SK-N-SH (cell line): ENCODE measurements around the gene TMEM229A. TPM values are rescaled to one million over a fixed set of nuclear protein-coding genes. Genes with fewer than 3 reads are reported as not detected.

Experiments
- CTCF ChIA-PET: fragments of 300-600, 350-600 bp; formaldehyde crosslinking; extraction: SDS; loops from one replicate; lab custom pipeline; 2021; lab: Yijun Ruan, JAX
- POLR2A ChIA-PET: fragments of 350-600 bp; sonication (Branson Sonifier 250); formaldehyde crosslinking; extraction: SDS; loops from one replicate; lab custom pipeline; 2020; ENCODE audit warnings: antibody characterized with exemption, inconsistent platforms; lab: Yijun Ruan, JAX
- DNase-seq: peaks from one replicate; pipeline ENCODE4 v3.0.0; 2012
- H2AFZ ChIP-seq: fragments of 200-600 bp; sonication (generic); 2 replicates; pipeline ENCODE4 v1.8.1; 2016; ENCODE audit warnings: antibody characterized with exemption, mild to moderate bottlenecking, low read depth
- H3F3A ChIP-seq: fragments of 200-600 bp; sonication (generic); replicated peaks from 2 replicates; pipeline ENCODE3; 2016; ENCODE audit warnings: antibody characterized with exemption, mild to moderate bottlenecking; ENCODE audit not compliant: insufficient read depth
- H3K27ac ChIP-seq, 2 experiments: fragments of 200-500 bp in 1 of 2; fragments of 200-600 bp in 1 of 2; sonication (Bioruptor generic) in 1 of 2; sonication (generic), shearing (Covaris generic) in 1 of 2; 2 replicates each; pipeline versions ENCODE4 v1.5.1 to v1.6.1; 2014 to 2016; ENCODE audit warnings: low read depth in 2 of 2, inconsistent platforms in 1 of 2, low read length in 1 of 2, mild to moderate bottlenecking in 1 of 2, mixed read lengths in 1 of 2
- H3K27me3 ChIP-seq: fragments of 200-600 bp; sonication (generic), shearing (Covaris generic); 2 replicates; pipeline ENCODE4 v1.6.1; 2016; ENCODE audit warnings: mixed run types; ENCODE audit not compliant: insufficient read depth
- H3K36me3 ChIP-seq, 2 experiments: fragments of 200-500 bp in 1 of 2; fragments of 200-600 bp in 1 of 2; sonication (Bioruptor generic) in 1 of 2; sonication (generic) in 1 of 2; replicated peaks in 1 of 2; 2 replicates each; pipeline versions ENCODE3 to v1.5.1; 2014 to 2016; ENCODE audit warnings: low read length in 1 of 2, mild to moderate bottlenecking in 1 of 2; ENCODE audit not compliant: insufficient read depth in 2 of 2, control insufficient read depth in 1 of 2
- H3K4me1 ChIP-seq, 2 experiments: fragments of 200-500 bp in 1 of 2; fragments of 200-600 bp in 1 of 2; sonication (Bioruptor generic) in 1 of 2; sonication (generic), shearing (Covaris generic) in 1 of 2; 2 replicates each; pipeline versions ENCODE4 v1.5.1 to v1.6.1; 2014 to 2016; ENCODE audit warnings: low read depth in 1 of 2, low read length in 1 of 2, mixed run types in 1 of 2; ENCODE audit not compliant: insufficient read depth in 2 of 2, control insufficient read depth in 1 of 2
- H3K4me2 ChIP-seq: fragments of 200-600 bp; sonication (generic), shearing (Covaris generic); 2 replicates; pipeline ENCODE4 v1.6.1; 2017; ENCODE audit warnings: mixed run types
- H3K4me3 ChIP-seq, 2 experiments: fragments of 200-500 bp in 1 of 2; fragments of 200-600 bp in 1 of 2; sonication (Bioruptor generic) in 1 of 2; sonication (generic), shearing (Covaris generic) in 1 of 2; 2 replicates each; pipeline versions ENCODE4 v1.5.1 to v1.8.1; 2014 to 2016; ENCODE audit warnings: low read depth in 2 of 2, inconsistent platforms in 1 of 2, low read length in 1 of 2, mild to moderate bottlenecking in 1 of 2, mixed read lengths in 1 of 2, moderate library complexity in 1 of 2
- H3K79me2 ChIP-seq: fragments of 200-600 bp; sonication (generic); 2 replicates; pipeline ENCODE4 v1.8.1; 2017; ENCODE audit warnings: mild to moderate bottlenecking; ENCODE audit not compliant: insufficient read depth
- H3K9ac ChIP-seq: fragments of 200-600 bp; sonication (generic); 2 replicates; pipeline ENCODE4 v1.6.1; 2017; ENCODE audit warnings: mixed run types
- H3K9me2 ChIP-seq: fragments of 200-600 bp; sonication (generic); 2 replicates; pipeline ENCODE4 v1.6.1; 2017; ENCODE audit warnings: mixed run types
- H3K9me3 ChIP-seq: fragments of 200-600 bp; sonication (generic); 2 replicates; pipeline ENCODE4 v1.6.1; 2017; ENCODE audit warnings: mixed run types, mild to moderate bottlenecking, moderate library complexity
- H4K20me1 ChIP-seq: fragments of 200-600 bp; sonication (generic); 2 replicates; pipeline ENCODE4 v1.6.1; 2017; ENCODE audit warnings: mild to moderate bottlenecking, mixed run types; ENCODE audit not compliant: insufficient read depth
- FOSL2 ChIP-seq: IDR thresholded peaks from 2 replicates; pipeline ENCODE4 v1.4.0; 2012; ENCODE audit warnings: low read depth, mild to moderate bottlenecking, moderate library complexity, borderline replicate concordance
- FOXJ3 ChIP-seq: sonication (generic); formaldehyde crosslinking; IDR thresholded peaks from 2 replicates; pipeline ENCODE4 v1.5.1; 2020; ENCODE audit warnings: mild to moderate bottlenecking, missing genetic modification reagents
- FOXM1 ChIP-seq: IDR thresholded peaks from 2 replicates; pipeline ENCODE4 v1.4.0; 2012; ENCODE audit warnings: low read depth, mild to moderate bottlenecking
- GABPA ChIP-seq: IDR thresholded peaks from 2 replicates; pipeline ENCODE4 v1.4.0; 2012; ENCODE audit warnings: low read depth, mild to moderate bottlenecking
- IRF3 ChIP-seq: fragments of 150-350 bp; IDR thresholded peaks from 2 replicates; pipeline ENCODE4 v1.6.1; 2016; ENCODE audit warnings: mild to moderate bottlenecking, low read depth, low read length
- JUND ChIP-seq: IDR thresholded peaks from 2 replicates; pipeline ENCODE4 v1.4.0; 2012
- MXI1 ChIP-seq: IDR thresholded peaks from 2 replicates; pipeline ENCODE4 v1.6.1; 2012; ENCODE audit warnings: mild to moderate bottlenecking, low read depth, low read length, improper control_type of control experiment
- RCOR1 ChIP-seq: fragments of 150-350 bp; IDR thresholded peaks from 2 replicates; pipeline ENCODE4 v1.6.1; 2017; ENCODE audit warnings: antibody characterized with exemption, low read length
- REST ChIP-seq: IDR thresholded peaks from 2 replicates; pipeline ENCODE4 v1.6.1; 2012; ENCODE audit warnings: mild to moderate bottlenecking, low read depth, low read length, moderate library complexity
- RFX5 ChIP-seq: IDR thresholded peaks from 2 replicates; pipeline ENCODE4 v1.6.1; 2012; ENCODE audit warnings: mild to moderate bottlenecking, improper control_type of control experiment, low read length
- RXRA ChIP-seq: IDR thresholded peaks from 2 replicates; pipeline ENCODE4 v1.4.0; 2012; ENCODE audit warnings: low read depth, mild to moderate bottlenecking, borderline replicate concordance
- SMC3 ChIP-seq: IDR thresholded peaks from 2 replicates; pipeline ENCODE4 v1.6.1; 2012; ENCODE audit warnings: low read depth, low read length, improper control_type of control experiment
- USF2 ChIP-seq: fragments of 150-350 bp; IDR thresholded peaks from 2 replicates; pipeline ENCODE4 v1.6.1; 2017; ENCODE audit warnings: antibody characterized with exemption, low read length, low read depth, borderline replicate concordance
- YY1 ChIP-seq: IDR thresholded peaks from 2 replicates; pipeline ENCODE4 v1.4.0; 2012; ENCODE audit warnings: low read depth, mild to moderate bottlenecking
- WGBS: methylation state at CpG from one replicate; pipeline ENCODE4 v1.1.6; 2017; ENCODE audit warnings: low lambda C conversion rate; 5-methylcytosine and 5-hydroxymethylcytosine counted together
- polyA plus RNA-seq, 3 experiments: library from polyadenylated mRNA; depleted of rRNA; stranded (reverse); fragments of >200 nt; gene quantifications; 2 replicates each; pipeline ENCODE4 v1.2.3, GENCODE V29; 2012
- TF ChIP-seq, protein P1 (sequence below): IDR thresholded peaks from 2 replicates; pipeline ENCODE4; 2012

The TMEM229A gene
- polyA plus RNA-seq, 1 of the 3 experiments (the other 2 are of a cell fraction), result 0.35 TPM

- Histone ChIP-seq H3F3A (peaks cover 10% of the 10 kb centered on the region), H3K9me3 (no peaks in the 10 kb centered on the region), H3K79me2 (no peaks in the 10 kb centered on the region), H3K4me3 (no peak overlapping the region), H3K4me2 (peak overlapping the region; percentile 49; the same call in 1 of the 2 replicates), H3K36me3 (no peaks in the 10 kb centered on the region), H2AFZ (no peak overlapping the region), H3K9ac (no peak overlapping the region), H3K27ac (peak overlapping the region; percentile 21 to 97; a peak in 3 of 4 replicates), H3K9me2 (no peaks in the 10 kb centered on the region), H4K20me1 (no peaks in the 10 kb centered on the region), H3K27me3 (no peaks in the 10 kb centered on the region), H3K4me1 (peaks cover 14 to 44% of the 10 kb centered on the region in 2 experiments; a peak in 3 of 4 replicates)
- DNase-seq, result no peak
- ChIA-PET POLR2A (no interaction called here), CTCF (interaction anchor here (1.0 to 2.4 kb wide), 4 partner anchors 12 to 82 kb away, joined by 3 to 11 read pairs (median 5); no protein-coding TSS in a partner anchor)
- 41% methylated on average over 4 of the region's 4 CpGs for WGBS
- TF ChIP-seq MXI1 (no peak), SMC3 (no peak), JUND (peak; percentile 60; the same call in 1 of the 2 replicates), GABPA (no peak), RXRA (no peak), FOSL2 (peak; percentile 55; the same call in 1 of the 2 replicates), YY1 (no peak), RCOR1 (no peak), FOXM1 (no peak)
Measured at GRCh38 chr7:124072603-124073309, 39.9 kb upstream of the TMEM229A start.

DNA sequence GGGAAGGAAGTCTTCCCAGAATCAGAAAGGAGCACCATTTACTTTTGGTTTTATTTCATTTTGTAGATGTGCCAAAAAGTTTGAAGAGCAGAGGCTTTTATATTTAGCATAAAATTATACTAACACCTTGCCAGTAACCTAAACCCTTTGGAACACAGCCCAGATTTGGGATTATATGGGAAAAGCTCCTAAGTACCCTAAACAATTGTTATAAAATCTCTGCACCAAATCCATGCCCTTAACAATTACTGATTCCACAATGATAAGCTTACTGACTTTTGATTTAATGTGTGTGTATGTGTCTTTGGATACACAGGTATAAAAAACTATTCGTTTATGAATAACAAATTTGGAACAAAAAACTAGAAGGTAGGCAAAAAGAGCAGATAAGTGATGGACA is 39.0 kb upstream of the TMEM229A start:
- Histone ChIP-seq H3K9me2 (no peaks in the 10 kb centered on the region), H3F3A (peaks cover 10% of the 10 kb centered on the region), H2AFZ (no peak overlapping the region), H3K9me3 (no peaks in the 10 kb centered on the region), H3K36me3 (no peaks in the 10 kb centered on the region), H3K4me3 (no peak overlapping the region), H3K4me1 (peaks cover 14 to 44% of the 10 kb centered on the region in 2 experiments; a peak in 3 of 4 replicates), H3K9ac (no peak overlapping the region), H3K27ac (peak overlapping the region in 1 of 2 experiments; percentile 34; a peak in 1 of 4 replicates), H3K79me2 (no peaks in the 10 kb centered on the region), H4K20me1 (no peaks in the 10 kb centered on the region), H3K27me3 (no peaks in the 10 kb centered on the region), H3K4me2 (no peak overlapping the region)
- TF ChIP-seq RFX5, result no peak
- TF ChIP-seq, protein P1, sequence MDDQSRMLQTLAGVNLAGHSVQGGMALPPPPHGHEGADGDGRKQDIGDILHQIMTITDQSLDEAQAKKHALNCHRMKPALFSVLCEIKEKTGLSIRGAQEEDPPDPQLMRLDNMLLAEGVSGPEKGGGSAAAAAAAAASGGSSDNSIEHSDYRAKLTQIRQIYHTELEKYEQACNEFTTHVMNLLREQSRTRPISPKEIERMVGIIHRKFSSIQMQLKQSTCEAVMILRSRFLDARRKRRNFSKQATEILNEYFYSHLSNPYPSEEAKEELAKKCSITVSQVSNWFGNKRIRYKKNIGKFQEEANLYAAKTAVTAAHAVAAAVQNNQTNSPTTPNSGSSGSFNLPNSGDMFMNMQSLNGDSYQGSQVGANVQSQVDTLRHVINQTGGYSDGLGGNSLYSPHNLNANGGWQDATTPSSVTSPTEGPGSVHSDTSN, result no peak
- no peak for TF ChIP-seq RCOR1
- no peak for TF ChIP-seq RXRA
- TF ChIP-seq MXI1, result no peak
- TF ChIP-seq FOXJ3 (CRISPR knock-in tag), result no peak
- TF ChIP-seq USF2, result no peak
- TF ChIP-seq IRF3, result no peak
- no peak for TF ChIP-seq JUND
- TF ChIP-seq REST, result no peak
- 20% methylated on average over 1 of the region's 1 CpG for WGBS
- ChIA-PET POLR2A (no interaction called here), CTCF (interaction anchor here (0.9 kb wide), 1 partner anchor 14 kb away, joined by 3 read pairs; no protein-coding TSS in a partner anchor)
- DNase-seq, result no peak
